NOMO-1 (cell line): ENCODE measurements around the gene GRK5.
"Not testable (repeated sequence)": the region's sequence is repeated elsewhere in the genome, so short reads cannot be mapped to it uniquely, and the experiment has no call there.

Experiments
- DNase-seq, 2 experiments: peaks; one replicate each; lab custom pipeline; 2025; ENCODE audit not compliant: unreplicated experiment in 2 of 2; lab: John Stamatoyannopoulos, UW

The GRK5 gene

GRCh38 chr10:119448628-119449584 is 241.5 kb downstream of the GRK5 start:
- DNase-seq = no peak

- no peak for DNase-seq
Observed at GRCh38 chr10:119449760-119450461, 242.5 kb downstream of the GRK5 start.

- no peak for DNase-seq
Observed at GRCh38 chr10:119450606-119451299, 243.4 kb downstream of the GRK5 start.

- DNase-seq = no peak
Observed at GRCh38 chr10:119451300-119451896, 244.0 kb downstream of the GRK5 start.

- DNase-seq = no peak
Observed at GRCh38 chr10:119452396-119452795, 245.0 kb downstream of the GRK5 start.

GRCh38 chr10:119453313-119453712 is 245.9 kb downstream of the GRK5 start:
- DNase-seq = no peak

GRCh38 chr10:119454316-119454715 is 246.9 kb downstream of the GRK5 start:
- DNase-seq = no peak

- no peak for DNase-seq
Observed at GRCh38 chr10:119454990-119455389, 247.6 kb downstream of the GRK5 start.

GRCh38 chr10:119455609-119456434 is 248.5 kb downstream of the GRK5 start:
- DNase-seq = no peak

- no peak for DNase-seq
Observed at GRCh38 chr10:119456435-119456810, 249.1 kb downstream of the GRK5 start.

GRCh38 chr10:119457966-119458766 is 250.8 kb downstream of the GRK5 start:
- no peak for DNase-seq

GRCh38 chr10:119459681-119460340 is 252.4 kb downstream of the GRK5 start:
- DNase-seq = no peak

- DNase-seq = no peak
Observed at GRCh38 chr10:119460369-119461195, 253.2 kb downstream of the GRK5 start.

GRCh38 chr10:119461380-119461779 is 254.0 kb downstream of the GRK5 start:
- no peak for DNase-seq

- no peak for DNase-seq
Observed at GRCh38 chr10:119461923-119462322, 254.6 kb downstream of the GRK5 start.

- no peak for DNase-seq
Observed at GRCh38 chr10:119462773-119463172, 255.4 kb downstream of the GRK5 start.

- DNase-seq = not testable (repeated sequence)
Observed at GRCh38 chr10:119463195-119463594, 255.8 kb downstream of the GRK5 start.

- DNase-seq = no peak
Observed at GRCh38 chr10:119465085-119465484, 257.7 kb downstream of the GRK5 start.
